T-helper 2 cell treated with Interferon-gamma antibody and Interleukin-4, amounts not matched to agents 100 ng/mL and 5 ng/mL, for 36 hours (primary cell): ENCODE data around the gene APOC1. TPM values are rescaled to one million over a fixed set of nuclear protein-coding genes. Genes with fewer than 3 reads are reported as not detected.
"Not testable (repeated sequence)": the region's sequence is repeated elsewhere in the genome, so short reads cannot be mapped to it uniquely, and the experiment has no call there.

Source experiments
- intact Hi-C: fragments of 100-400 bp; cut with micrococcal nuclease; formaldehyde crosslinking; loops from one replicate; pipeline ENCODE4 v1.15.1; 2023
- total RNA-seq: library from RNA; stranded (reverse); gene quantifications from 2 replicates; pipeline ENCODE4 v1.2.3, GENCODE V29; 2022

Gene APOC1
- total RNA-seq, 1 donor from 2014 or later: not detected

- intact Hi-C loops: not testable (repeated sequence)
These were observed 2.5 kb upstream of the APOC1 start for GRCh38 chr19:44911896-44912295.

GRCh38 chr19:44912854-44913253 is 1.6 kb upstream of the APOC1 start:
- intact Hi-C loops: no loop called here

- intact Hi-C loops: not testable (repeated sequence)
These were observed 636 bp upstream of the APOC1 start for GRCh38 chr19:44913512-44914432.

GRCh38 chr19:44924243-44924725 is 9.9 kb downstream of the APOC1 start:
- intact Hi-C loops: no loop called here

GRCh38 chr19:44925114-44925891 is 10.9 kb downstream of the APOC1 start:
- intact Hi-C loops: no loop called here

- intact Hi-C loops: not testable (repeated sequence)
These were observed 12.1 kb downstream of the APOC1 start for GRCh38 chr19:44926245-44927077.

- intact Hi-C loops: no loop called here
These were observed 13.3 kb downstream of the APOC1 start for GRCh38 chr19:44927746-44928145.

GRCh38 chr19:44930088-44930487 is 15.7 kb downstream of the APOC1 start:
- intact Hi-C loops: no loop called here

GRCh38 chr19:44931541-44931940 is 17.1 kb downstream of the APOC1 start:
- intact Hi-C loops: no loop called here

- intact Hi-C loops: no loop called here
These were observed 25.3 kb downstream of the APOC1 start for GRCh38 chr19:44939668-44940067.

GRCh38 chr19:44942067-44942571 is 27.7 kb downstream of the APOC1 start, which contains the start of gene APOC4:
APOC4 (plus strand) TSS chr19:44942237; CDS start chr19:44942278, 41 bp downstream.
- intact Hi-C loops: no loop called here

GRCh38 chr19:44943801-44944249 is 29.4 kb downstream of the APOC1 start:
- intact Hi-C loops: no loop called here

- intact Hi-C loops: no loop called here
These were observed 32.7 kb downstream of the APOC1 start for GRCh38 chr19:44947041-44947581.

- intact Hi-C loops: no loop called here
These were observed 33.8 kb downstream of the APOC1 start for GRCh38 chr19:44948237-44948636.

- intact Hi-C loops: no loop called here
These were observed 34.5 kb downstream of the APOC1 start for GRCh38 chr19:44948763-44949374.

- intact Hi-C loops: no loop called here
These were observed 35.1 kb downstream of the APOC1 start for GRCh38 chr19:44949550-44949949.

- intact Hi-C loops: loop anchor here (1.0 kb wide), 1 partner anchor 48 kb away; no protein-coding TSS in a partner anchor
These were observed 37.1 kb downstream of the APOC1 start for GRCh38 chr19:44951179-44952159.

GRCh38 chr19:44954278-44954648 is 39.9 kb downstream of the APOC1 start:
- intact Hi-C loops: loop anchor here (2.0 kb wide), 1 partner anchor 85 kb away; the partner anchor contains the start of gene CLASRP
